H1 (cell line): ENCODE results near the gene RPL37A. TPM values are rescaled to one million over a fixed set of nuclear protein-coding genes. Genes with fewer than 3 reads are reported as not detected.

Experiments used
- CTCF ChIA-PET: fragments of 300-600 bp; sonication (Branson Sonifier 250); formaldehyde crosslinking; loops from one replicate; lab custom pipeline; 2021; ENCODE audit not compliant: partially characterized antibody; lab: Charles Lee
- POLR2A ChIA-PET: fragments of 300-600 bp; sonication (Branson Sonifier 250); formaldehyde crosslinking; loops from one replicate; lab custom pipeline; 2021; ENCODE audit warnings: inconsistent platforms; ENCODE audit not compliant: partially characterized antibody; lab: Charles Lee
- DNase-seq, 2 experiments: peaks; one replicate each; pipeline versions ENCODE4 v3.0.0 to v3.0.0-alpha.2; 2010 to 2022; ENCODE audit warnings: low spot score in 2 of 2, low read depth in 1 of 2, mixed read lengths in 1 of 2
- FAIRE-seq: peaks from 2 replicates; lab custom pipeline; 2011; peaks lifted over from hg19 to GRCh38; lab: Jason Lieb, UNC
- H2AFZ ChIP-seq: 2 replicates; pipeline ENCODE4 v1.8.1; 2012; ENCODE audit warnings: low read length, inconsistent platforms
- H2AK5ac ChIP-seq: 2 replicates; pipeline ENCODE4 v1.6.1; 2013; ENCODE audit warnings: low read depth, low read length
- H2BK120ac ChIP-seq: replicated peaks from 2 replicates; pipeline ENCODE3; 2013; ENCODE audit warnings: low read depth, low read length, inconsistent platforms
- H2BK12ac ChIP-seq: 2 replicates; pipeline ENCODE4 v1.6.1; 2013; ENCODE audit warnings: low read depth, low read length
- H2BK15ac ChIP-seq: 2 replicates; pipeline ENCODE4 v1.6.1; 2013; ENCODE audit warnings: low read length
- H2BK20ac ChIP-seq: 2 replicates; pipeline ENCODE4 v1.6.1; 2013; ENCODE audit warnings: low read length
- H2BK5ac ChIP-seq: 2 replicates; pipeline ENCODE4 v1.6.1; 2013; ENCODE audit warnings: low read depth, low read length
- H3K14ac ChIP-seq: 2 replicates; pipeline ENCODE4 v1.6.1; 2013; ENCODE audit warnings: inconsistent platforms; ENCODE audit not compliant: insufficient read length
- H3K18ac ChIP-seq: 2 replicates; pipeline ENCODE4 v1.6.1; 2013; ENCODE audit warnings: low read length; ENCODE audit errors: extremely low read depth
- H3K23ac ChIP-seq: 2 replicates; pipeline ENCODE4 v1.6.1; 2013; ENCODE audit warnings: inconsistent platforms; ENCODE audit not compliant: insufficient read length
- H3K23me2 ChIP-seq: 2 replicates; pipeline ENCODE4 v1.6.1; 2013; ENCODE audit warnings: low read depth, low read length
- H3K27ac ChIP-seq: 2 replicates; pipeline ENCODE4 v1.6.1; 2011; ENCODE audit warnings: low read depth, low read length, inconsistent platforms
- H3K27me3 ChIP-seq, 4 experiments: replicated peaks in 1 of 4; 1 replicate in 1 of 4; 2 replicates in 3 of 4; pipeline versions ENCODE4 v1.6.1 to v1.8.1; 2011 to 2013; ENCODE audit warnings: low read length in 3 of 4, mild to moderate bottlenecking in 3 of 4, inconsistent platforms in 2 of 4, mixed read lengths in 2 of 4, moderate library complexity in 1 of 4; ENCODE audit not compliant: control insufficient read depth in 3 of 4, insufficient read depth in 3 of 4; ENCODE audit errors: extremely low read depth in 1 of 4
- H3K36me3 ChIP-seq, 4 experiments: 2 replicates each; pipeline versions ENCODE4 v1.6.1 to v1.8.1; 2011 to 2013; ENCODE audit warnings: mild to moderate bottlenecking in 4 of 4, low read length in 3 of 4, moderate library complexity in 2 of 4, control low read depth in 1 of 4, inconsistent platforms in 1 of 4; ENCODE audit not compliant: insufficient read depth in 4 of 4, control insufficient read depth in 2 of 4
- H3K4ac ChIP-seq: replicated peaks from 2 replicates; pipeline ENCODE3; 2013; ENCODE audit warnings: low read length, low read depth, mixed read lengths, inconsistent platforms; ENCODE audit not compliant: insufficient read length
- H3K4me1 ChIP-seq, 4 experiments: replicated peaks in 1 of 4; 1 replicate in 1 of 4; 2 replicates in 3 of 4; pipeline versions ENCODE4 v1.6.1 to v1.8.1; 2011 to 2013; ENCODE audit warnings: low read length in 3 of 4, inconsistent platforms in 2 of 4, mixed read lengths in 1 of 4; ENCODE audit not compliant: insufficient read depth in 4 of 4, control insufficient read depth in 3 of 4
- H3K4me2 ChIP-seq, 2 experiments: 2 replicates each; pipeline versions ENCODE4 v1.6.1 to v1.8.1; 2011 to 2013; ENCODE audit warnings: low read depth in 2 of 2, low read length in 2 of 2, control low read depth in 1 of 2, inconsistent platforms in 1 of 2, mild to moderate bottlenecking in 1 of 2; ENCODE audit not compliant: insufficient read depth in 1 of 2
- H3K4me3 ChIP-seq, 4 experiments: fragments of 200-600, 300-600 bp in 1 of 4; sonication (generic), shearing (Covaris generic), sonication (Bioruptor Twin) in 1 of 4; 2 replicates each; pipeline versions ENCODE4 v1.5.1 to v1.8.1; 2011 to 2016; ENCODE audit warnings: low read length in 4 of 4, low read depth in 3 of 4, control low read depth in 2 of 4, inconsistent platforms in 2 of 4, mild to moderate bottlenecking in 2 of 4, mixed read lengths in 1 of 4, moderate library complexity in 1 of 4; ENCODE audit not compliant: insufficient read depth in 2 of 4; ENCODE audit errors: extremely low read depth in 1 of 4
- H3K56ac ChIP-seq: replicated peaks from 2 replicates; pipeline ENCODE3; 2013; ENCODE audit warnings: low read depth, mild to moderate bottlenecking, mixed read lengths, low read length, inconsistent platforms; ENCODE audit not compliant: insufficient read length
- H3K79me1 ChIP-seq: 2 replicates; pipeline ENCODE4 v1.6.1; 2013; ENCODE audit warnings: low read depth, low read length, control low read depth
- H3K79me2 ChIP-seq, 2 experiments: 2 replicates each; pipeline versions ENCODE4 v1.6.1 to v1.8.1; 2012 to 2013; ENCODE audit warnings: low read length in 2 of 2, mild to moderate bottlenecking in 2 of 2, inconsistent platforms in 1 of 2; ENCODE audit not compliant: insufficient read depth in 2 of 2, control insufficient read depth in 1 of 2
- H3K9ac ChIP-seq, 4 experiments: replicated peaks in 1 of 4; 1 replicate in 1 of 4; 2 replicates in 3 of 4; pipeline versions ENCODE4 v1.6.1 to v1.8.1; 2011 to 2013; ENCODE audit warnings: low read depth in 3 of 4, low read length in 3 of 4, control low read depth in 2 of 4, mild to moderate bottlenecking in 2 of 4, moderate library complexity in 2 of 4, inconsistent platforms in 1 of 4; ENCODE audit errors: extremely low read depth in 1 of 4
- H3K9me3 ChIP-seq, 2 experiments: 2 replicates each; pipeline versions ENCODE4 v1.6.1 to v1.8.1; 2012 to 2013; ENCODE audit warnings: mild to moderate bottlenecking in 2 of 2, moderate library complexity in 2 of 2, control low read depth in 1 of 2, inconsistent platforms in 1 of 2, low read depth in 1 of 2, low read length in 1 of 2, mixed read lengths in 1 of 2; ENCODE audit not compliant: insufficient read depth in 2 of 2
- H4K20me1 ChIP-seq, 2 experiments: replicated peaks in 1 of 2; 2 replicates each; pipeline versions ENCODE3 to v1.8.1; 2011 to 2013; ENCODE audit warnings: inconsistent platforms in 2 of 2, low read length in 2 of 2, mild to moderate bottlenecking in 1 of 2; ENCODE audit not compliant: insufficient read depth in 2 of 2, control insufficient read depth in 1 of 2
- H4K5ac ChIP-seq: 2 replicates; pipeline ENCODE4 v1.6.1; 2013; ENCODE audit warnings: low read length, low read depth, mixed read lengths, inconsistent platforms; ENCODE audit not compliant: insufficient read length
- H4K8ac ChIP-seq: 2 replicates; pipeline ENCODE4 v1.8.0; 2013; ENCODE audit warnings: mild to moderate bottlenecking, moderate library complexity, low read length, inconsistent platforms; ENCODE audit not compliant: insufficient read depth; ENCODE audit errors: extremely low read depth
- H4K91ac ChIP-seq: replicated peaks from 2 replicates; pipeline ENCODE3; 2013; ENCODE audit warnings: low read length, mixed read lengths, inconsistent platforms; ENCODE audit not compliant: insufficient read length
- RAD21 ChIP-seq, 2 experiments: IDR thresholded peaks in 1 of 2; conservative IDR thresholded peaks in 1 of 2; 2 replicates each; pipeline ENCODE4 v1.6.1; 2011; ENCODE audit warnings: low read depth in 2 of 2, low read length in 2 of 2, improper control_type of control experiment in 1 of 2, inconsistent platforms in 1 of 2, mild to moderate bottlenecking in 1 of 2, moderate library complexity in 1 of 2
- SP2 ChIP-seq: IDR thresholded peaks from 2 replicates; pipeline ENCODE4 v1.6.1; 2012; ENCODE audit warnings: mild to moderate bottlenecking, low read length, inconsistent platforms
- TEAD4 ChIP-seq: IDR thresholded peaks from 2 replicates; pipeline ENCODE4 v1.6.1; 2012; ENCODE audit warnings: low read depth, low read length, inconsistent platforms, mixed read lengths
- USF2 ChIP-seq: IDR thresholded peaks from 2 replicates; pipeline ENCODE4 v1.6.1; 2011; ENCODE audit warnings: low read length, improper control_type of control experiment
- WGBS, 2 experiments: shearing (Covaris generic) in 1 of 2; methylation state at CpG; one replicate each; pipeline versions ENCODE4 v1.1.6 to v1.1.7; 2013 to 2015; ENCODE audit warnings: low lambda C conversion rate in 2 of 2, mixed read lengths in 2 of 2, inconsistent platforms in 1 of 2, low coverage in 1 of 2, missing lambda C conversion rate in 1 of 2; ENCODE audit not compliant: insufficient replicate concordance in 2 of 2, insufficient coverage in 1 of 2, insufficient read length in 1 of 2; ENCODE audit errors: extremely low coverage in 1 of 2, missing lambda C conversion rate in 1 of 2; 5-methylcytosine and 5-hydroxymethylcytosine counted together
- polyA plus RNA-seq, 7 experiments: library from polyadenylated mRNA; depleted of rRNA in 3 of 7; stranded (reverse) in 5 of 7; unstranded in 2 of 7; fragments of >200 nt in 5 of 7; fragments of 200-250 nt in 2 of 7; gene quantifications; 1 replicate in 5 of 7; 2 replicates in 1 of 7; 4 replicates in 1 of 7; pipeline versions ENCODE4 v1.2.1 to v1.2.3, GENCODE V29; 2011 to 2013; ENCODE audit warnings: missing spikeins in 2 of 7, mixed read lengths in 2 of 7
- total RNA-seq: library from RNA; stranded (reverse); fragmentation: NEBNext Ultra II Directional; extraction: Animal tissue kit (Norgen Biotek cat#: 25700); gene quantifications from 2 replicates; pipeline ENCODE4 v1.2.1, GENCODE V29; 2021

Gene RPL37A
- total and polyA plus RNA-seq, 2 of the 8 experiments (the other 6 are each of a cell fraction or from before 2014, with no cell fraction given): 1,737 to 3,180 TPM

GRCh38 chr2:216497382-216498069, 1.1 kb upstream of the RPL37A start:
- peak overlapping the region; percentile 40; the same call in 1 of the 2 replicates for H3K27ac ChIP-seq

More at GRCh38 chr2:216497382-216498069, 1.1 kb upstream of the RPL37A start:
- Histone ChIP-seq H3K9ac (peak overlapping the region in 3 of 4 experiments; percentile 67 to 94 (median 85); a peak in 4 of 7 replicates), H2BK120ac (no peak overlapping the region), H3K79me1 (0 out of 2 replicates have a peak, but pooled peaks cover 5% of the 10 kb centered on the region), H4K20me1 (peaks cover 5 to 7% of the 10 kb centered on the region in 2 experiments), H3K14ac (no peak overlapping the region), H4K5ac (peak overlapping the region; percentile 19), H2BK12ac (0 out of 2 replicates have a peak overlapping the region, but pooled peaks have one; percentile 11), H2AK5ac (peak overlapping the region; percentile 31; the same call in 1 of the 2 replicates), H3K4me1 (peaks cover 2 to 12% (median 4%) of the 10 kb centered on the region in 4 experiments; a peak in 6 of 7 replicates), H2BK20ac (no peak overlapping the region), H3K23ac (no peak overlapping the region), H3K56ac (no peak overlapping the region), H3K23me2 (peaks cover 10% of the 10 kb centered on the region), H2BK15ac (no peak overlapping the region), H3K4ac (no peak overlapping the region), H2AFZ (peak overlapping the region; percentile 90), H3K79me2 (peaks cover 16 to 41% of the 10 kb centered on the region in 2 experiments), H4K8ac (no peak overlapping the region), H3K4me3 (peak overlapping the region in 3 of 4 experiments; percentile 86 to 94 (median 89); a peak in 7 of 8 replicates), H3K18ac (peak overlapping the region; percentile 72; the same call in 1 of the 2 replicates), H3K36me3 (peaks cover 23 to 34% (median 32%) of the 10 kb centered on the region in 4 experiments), H3K9me3 (no peaks in the 10 kb centered on the region), H3K4me2 (peak overlapping the region; percentile 75 to 100), H2BK5ac (peak overlapping the region; percentile 96; the same call in 1 of the 2 replicates), H3K27me3 (no peaks in the 10 kb centered on the region), H4K91ac (no peak overlapping the region)
- ChIA-PET POLR2A (interaction anchor here (0.8 to 7.2 kb wide), 12 partner anchors 10 to 275 kb away, joined by 3 to 65 read pairs (median 10); partner anchors contain the start of genes IGFBP2 and MARCHF4), CTCF (interaction anchor here (1.4 to 2.4 kb wide), 4 partner anchors 19 to 275 kb away, joined by 3 to 9 read pairs (median 6); no protein-coding TSS in a partner anchor)
- TF ChIP-seq USF2: no peak
- no peak for TF ChIP-seq SP2
- no peak for TF ChIP-seq RAD21 (IDR thresholded peaks at IDR 0.05 in 1 of 2, conservative IDR thresholded peaks at IDR 0.05 in 1 of 2; ENCODE audit: low read depth in 2 of 2, low read length in 2 of 2)
- TF ChIP-seq TEAD4: no peak
- DNase-seq (no peak), FAIRE-seq (no peak)
- WGBS, 2 experiments: 89% methylated on average over 6 of the region's 6 CpGs; no CpG with 5 or more reads in 1 of the 2 experiments
